Inferior parietal cortex (tissue), 1 donor: ENCODE data around the gene ARHGEF12.

ENCODE experiments used
- DNase-seq: peaks from one replicate; pipeline ENCODE4 v3.0.0-alpha.2; 2016; ENCODE audit errors: extremely low spot score

ARHGEF12 gene

DNA sequence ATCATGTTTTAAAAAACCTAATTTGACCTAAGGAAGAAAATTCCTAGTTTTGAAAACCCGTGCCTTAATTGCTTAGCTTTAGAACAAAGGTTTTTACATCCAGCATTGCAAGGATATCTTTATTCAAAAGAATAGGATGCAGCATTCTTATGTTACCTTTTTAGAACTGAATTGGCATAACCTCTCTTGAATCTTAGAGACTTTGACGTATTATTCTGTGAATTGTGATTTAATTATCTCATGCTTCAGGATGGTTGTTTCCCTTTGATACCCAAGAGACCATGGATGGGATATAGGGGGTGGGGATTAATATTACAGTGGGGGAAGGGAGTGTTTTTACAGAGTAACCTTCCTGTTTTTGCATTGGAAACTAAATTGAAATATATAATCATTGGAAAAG, 49.4 kb downstream of the ARHGEF12 start:
- no peak for DNase-seq

DNA sequence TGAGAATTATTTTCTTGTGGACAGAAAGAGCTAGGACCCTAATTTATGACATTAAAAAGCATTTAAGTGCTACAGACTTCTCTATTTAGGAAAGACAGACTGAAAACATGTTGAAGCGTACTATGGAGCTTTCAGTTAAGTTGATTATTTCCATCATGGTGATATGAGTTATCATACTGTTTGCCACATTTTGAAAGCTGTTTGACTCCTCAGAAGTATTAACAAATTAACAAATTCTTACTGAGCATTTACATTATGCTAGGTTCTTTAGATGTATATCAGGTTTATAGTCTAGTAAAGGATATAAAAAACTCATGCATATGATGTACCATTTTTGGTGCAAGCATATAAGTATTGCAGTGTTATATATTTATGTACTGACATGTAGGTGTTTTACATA, 50.1 kb downstream of the ARHGEF12 start:
- no peak for DNase-seq

DNA sequence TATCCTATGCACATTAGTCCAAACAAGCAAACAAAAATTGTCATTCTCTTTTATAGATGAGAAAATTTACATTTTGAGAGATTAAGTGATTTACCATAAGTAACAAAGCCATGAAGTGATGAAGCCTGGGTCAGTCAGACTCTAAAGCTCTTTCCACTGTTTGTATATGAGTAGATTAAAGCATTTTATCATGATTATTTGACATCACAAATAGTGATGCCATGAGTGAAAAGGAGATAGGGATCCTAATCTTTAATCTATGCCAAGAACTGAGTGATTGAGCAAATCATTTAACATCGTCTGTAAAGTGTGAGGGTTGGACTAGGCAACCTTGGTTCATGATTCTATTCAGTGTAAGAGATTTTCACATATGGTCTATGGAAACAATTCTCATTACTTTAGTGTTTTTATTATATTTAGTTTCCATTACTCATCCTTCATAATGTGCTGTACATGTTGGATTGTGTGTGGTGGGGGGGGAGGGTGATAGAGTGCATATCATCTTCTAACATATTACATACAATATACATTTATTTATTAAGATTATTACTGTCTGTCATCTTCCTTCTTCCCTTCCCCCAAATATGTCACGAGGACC, 50.7 kb downstream of the ARHGEF12 start:
- DNase-seq = no peak

DNA sequence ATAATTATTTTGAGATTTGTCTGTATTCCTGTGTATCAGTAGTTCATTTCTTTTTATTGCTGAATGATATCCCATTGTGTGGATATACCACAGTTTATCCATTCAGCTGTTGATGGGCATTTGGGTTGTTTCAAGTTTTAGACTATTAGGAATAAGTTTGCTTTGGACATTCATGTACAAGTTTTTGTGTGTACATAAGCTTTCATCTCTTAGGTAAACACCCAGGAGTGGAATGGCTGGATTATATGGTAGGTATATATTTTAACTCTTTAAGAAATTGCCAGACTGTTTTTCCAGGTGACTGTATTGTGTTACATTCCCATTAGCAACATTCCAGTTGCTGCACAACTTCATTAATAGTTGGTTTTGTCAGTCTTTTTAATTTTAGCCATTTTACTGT, 52.0 kb downstream of the ARHGEF12 start:
- no peak for DNase-seq

DNA sequence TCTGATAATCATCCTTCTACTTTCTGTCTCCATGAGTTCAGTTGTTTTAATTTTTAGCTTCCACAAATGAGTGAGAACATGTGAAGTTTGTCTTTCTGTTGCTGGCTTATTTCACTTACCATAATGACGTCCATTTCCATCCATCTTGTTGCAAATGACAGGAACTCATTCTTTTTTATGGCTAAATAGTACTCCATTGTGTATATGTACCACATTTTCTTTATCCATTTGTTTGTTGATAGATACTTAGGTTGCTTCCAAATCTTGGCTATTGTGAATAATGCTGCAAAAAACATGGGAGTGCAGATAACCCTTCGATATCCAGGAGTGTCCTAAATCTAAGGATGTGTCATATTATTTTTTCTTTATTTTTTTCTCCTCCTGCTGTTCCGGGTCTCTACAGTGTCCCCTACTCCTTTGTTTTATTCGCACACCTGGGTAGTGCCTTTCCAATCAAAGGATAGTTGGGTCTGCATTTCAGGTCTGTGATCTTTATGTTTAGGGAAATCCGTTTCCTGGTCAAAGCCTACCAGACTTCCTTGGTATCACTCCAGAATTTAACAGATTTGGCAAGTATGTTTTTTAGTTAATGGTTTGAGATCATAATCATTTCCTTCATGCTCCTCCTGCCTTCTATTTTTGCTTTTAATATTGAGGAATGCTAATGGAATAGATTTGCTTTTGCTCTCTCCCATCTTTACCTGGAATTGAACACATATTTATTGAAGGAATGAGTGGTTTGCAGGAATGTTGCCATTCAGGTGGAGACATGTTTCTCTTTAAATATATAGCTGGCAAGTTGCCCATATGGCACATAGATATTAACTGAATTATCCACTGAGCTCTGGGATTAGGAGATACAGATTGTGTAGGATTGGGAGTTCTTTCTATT, 53.7 kb downstream of the ARHGEF12 start:
- no peak for DNase-seq

DNA sequence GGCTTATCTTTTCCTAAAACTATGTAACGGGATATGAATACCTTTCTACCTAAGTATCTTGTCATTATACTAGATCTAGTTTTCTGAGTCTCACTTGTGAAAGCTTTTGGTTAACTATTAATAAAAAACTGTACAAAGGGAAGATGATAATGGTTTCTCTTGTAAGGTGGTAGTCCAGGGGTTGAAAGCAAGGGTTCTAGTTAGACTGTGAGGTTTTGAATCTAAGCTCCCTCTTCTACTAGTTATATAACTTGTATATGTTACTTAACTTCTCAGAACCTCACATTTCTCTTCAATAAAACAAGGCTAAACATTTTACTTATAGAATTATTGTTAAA, 54.3 kb downstream of the ARHGEF12 start:
- DNase-seq = no peak

DNA sequence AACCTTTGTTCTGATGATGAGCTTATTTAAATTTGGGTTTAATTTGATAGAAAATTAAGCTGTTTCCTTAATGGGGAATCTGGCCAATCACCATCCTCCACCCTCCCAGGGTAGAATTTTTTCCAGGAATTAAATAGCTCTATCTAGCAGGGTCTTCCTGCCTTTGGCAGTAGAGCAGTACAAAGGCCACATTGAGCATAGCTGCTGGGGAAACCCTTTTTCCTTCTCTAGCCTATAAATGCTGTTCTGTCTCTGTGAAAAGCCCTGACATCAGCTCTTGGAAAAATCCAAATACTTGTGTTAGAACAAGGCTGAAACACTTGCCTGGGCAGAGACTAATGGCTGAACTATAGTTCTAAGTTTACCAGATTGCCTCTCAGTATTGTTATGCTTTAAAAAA, 55.1 kb downstream of the ARHGEF12 start:
- peak; percentile 74 for DNase-seq

DNA sequence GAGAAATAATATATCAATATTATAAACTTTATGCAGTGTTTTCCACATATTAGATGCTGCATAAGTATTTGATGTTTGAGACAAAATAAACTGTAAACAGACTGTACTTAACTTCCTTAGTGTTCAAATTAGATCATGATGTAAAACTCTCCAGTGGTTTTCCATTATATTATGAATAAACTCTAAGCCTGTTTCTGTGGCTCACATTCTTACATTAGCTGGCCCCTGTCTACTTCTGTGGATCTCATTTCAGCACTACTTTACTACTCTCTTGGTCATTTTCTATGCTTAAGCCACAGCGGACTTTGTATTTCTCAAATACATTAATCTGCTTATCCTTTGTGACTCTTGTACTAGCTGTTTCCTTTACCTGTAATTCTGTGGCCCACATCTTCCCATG, 55.6 kb downstream of the ARHGEF12 start:
- no peak for DNase-seq

DNA sequence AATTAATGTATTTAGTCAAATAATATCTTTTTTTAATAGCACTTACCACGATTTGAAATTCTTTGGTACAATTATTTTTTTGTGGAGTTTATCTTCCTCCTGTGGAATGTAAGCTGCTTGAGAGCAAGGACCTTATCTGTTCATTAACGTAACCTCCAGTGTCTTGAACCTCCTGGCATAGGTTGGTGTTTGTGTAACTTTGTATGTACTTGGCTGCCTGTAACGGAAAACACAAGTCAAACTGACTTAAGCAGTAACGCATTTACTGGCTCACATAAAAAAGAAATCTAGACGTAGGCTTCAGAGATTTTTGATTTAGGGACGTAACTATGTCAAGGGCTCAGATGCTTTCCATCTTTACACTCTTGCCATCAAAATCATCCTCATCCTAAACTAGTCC, 56.1 kb downstream of the ARHGEF12 start:
- no peak for DNase-seq

DNA sequence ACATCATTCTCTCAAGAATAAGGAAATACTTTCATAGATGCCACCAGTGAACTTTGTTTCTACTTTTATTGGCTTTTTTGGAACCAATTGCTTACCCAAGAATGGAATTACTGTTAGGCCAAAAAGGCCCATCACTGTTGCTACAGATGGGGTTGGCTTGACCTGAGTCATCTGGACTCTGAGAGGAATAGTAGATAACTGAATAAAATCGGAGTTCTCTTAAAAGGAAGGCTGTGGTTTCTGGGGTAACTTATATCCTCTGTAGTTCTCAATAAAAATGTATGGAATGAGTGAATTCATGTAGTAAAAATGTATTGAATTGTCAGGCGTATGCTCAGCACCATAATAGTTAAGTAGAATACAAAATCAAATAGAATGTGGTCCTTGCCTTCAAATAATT, 56.6 kb downstream of the ARHGEF12 start:
- no peak for DNase-seq

DNA sequence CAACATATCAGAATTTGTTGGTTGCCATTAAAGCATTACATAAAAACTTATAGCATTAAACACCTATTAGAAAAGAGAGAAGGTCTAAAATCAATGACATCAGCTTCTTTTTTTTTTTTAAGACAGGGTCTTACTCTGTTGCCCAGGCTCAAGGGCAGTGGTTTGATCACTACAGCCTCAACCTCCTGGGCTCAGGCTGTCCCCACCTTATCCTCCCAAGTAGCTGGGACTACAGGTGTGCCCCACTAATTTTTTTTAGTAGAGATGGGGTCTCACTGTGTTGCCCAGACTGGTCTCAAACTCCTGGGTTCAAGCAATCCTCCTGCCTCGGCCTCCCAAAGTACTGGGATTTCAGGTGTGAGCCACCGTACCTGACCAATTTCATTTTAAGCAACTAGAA, 57.9 kb downstream of the ARHGEF12 start:
- no peak for DNase-seq

DNA sequence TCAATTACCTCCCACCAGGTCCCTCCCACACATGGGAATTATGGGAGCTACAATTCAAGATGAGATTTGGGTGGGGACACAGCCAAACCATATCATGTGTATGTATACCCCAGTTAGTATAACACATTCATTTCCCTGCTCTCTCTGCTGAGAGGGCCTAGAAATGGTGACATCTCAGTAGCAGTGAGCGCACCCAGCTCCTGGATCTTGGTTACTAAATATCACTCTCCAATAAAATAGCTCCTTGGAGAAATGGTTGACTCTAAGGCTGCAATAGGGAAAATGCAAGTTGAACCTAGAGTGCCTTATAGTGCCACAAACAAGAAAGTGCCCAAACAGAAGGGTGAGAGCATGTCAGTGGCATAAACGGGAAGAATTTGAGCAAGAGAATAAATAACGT, 59.6 kb downstream of the ARHGEF12 start:
- no peak for DNase-seq

DNA sequence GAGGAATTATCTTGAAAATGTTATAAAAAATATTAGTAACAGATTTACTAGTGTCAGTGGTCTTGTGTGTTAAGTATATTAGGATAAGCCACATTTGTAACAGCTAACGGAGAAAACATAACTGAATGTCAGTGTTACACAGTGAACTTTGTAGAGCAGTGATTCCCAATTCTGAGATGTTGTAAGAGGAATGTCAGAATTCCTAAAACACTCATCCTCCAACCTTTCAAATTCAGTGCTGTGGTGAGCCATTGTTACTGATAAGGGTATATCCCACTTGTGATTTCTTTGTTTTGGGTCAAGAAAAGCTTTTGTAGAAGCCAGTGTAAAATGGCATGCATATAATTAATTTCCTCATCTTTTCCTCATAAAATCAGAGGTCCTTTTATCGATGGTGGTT, 61.9 kb downstream of the ARHGEF12 start:
- no peak for DNase-seq

DNA sequence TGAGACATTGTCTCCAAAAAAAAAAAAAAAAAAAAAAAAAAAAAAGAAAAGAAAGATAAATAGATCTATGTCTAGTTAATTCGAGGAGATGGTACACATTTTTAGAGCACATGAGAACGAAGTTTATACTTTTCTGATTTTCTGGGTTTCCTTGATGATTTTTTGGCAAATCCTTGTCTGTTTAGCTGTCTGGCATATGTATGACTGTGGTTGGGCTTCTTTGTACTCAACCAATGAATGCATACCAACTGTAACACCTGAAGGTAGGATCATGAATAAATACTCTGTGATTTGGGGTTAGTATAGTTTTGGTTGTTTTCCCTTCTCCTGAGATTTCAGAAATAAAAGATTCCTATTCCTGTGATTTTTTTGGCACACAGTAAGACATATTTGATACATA, 63.1 kb downstream of the ARHGEF12 start:
- DNase-seq = no peak

DNA sequence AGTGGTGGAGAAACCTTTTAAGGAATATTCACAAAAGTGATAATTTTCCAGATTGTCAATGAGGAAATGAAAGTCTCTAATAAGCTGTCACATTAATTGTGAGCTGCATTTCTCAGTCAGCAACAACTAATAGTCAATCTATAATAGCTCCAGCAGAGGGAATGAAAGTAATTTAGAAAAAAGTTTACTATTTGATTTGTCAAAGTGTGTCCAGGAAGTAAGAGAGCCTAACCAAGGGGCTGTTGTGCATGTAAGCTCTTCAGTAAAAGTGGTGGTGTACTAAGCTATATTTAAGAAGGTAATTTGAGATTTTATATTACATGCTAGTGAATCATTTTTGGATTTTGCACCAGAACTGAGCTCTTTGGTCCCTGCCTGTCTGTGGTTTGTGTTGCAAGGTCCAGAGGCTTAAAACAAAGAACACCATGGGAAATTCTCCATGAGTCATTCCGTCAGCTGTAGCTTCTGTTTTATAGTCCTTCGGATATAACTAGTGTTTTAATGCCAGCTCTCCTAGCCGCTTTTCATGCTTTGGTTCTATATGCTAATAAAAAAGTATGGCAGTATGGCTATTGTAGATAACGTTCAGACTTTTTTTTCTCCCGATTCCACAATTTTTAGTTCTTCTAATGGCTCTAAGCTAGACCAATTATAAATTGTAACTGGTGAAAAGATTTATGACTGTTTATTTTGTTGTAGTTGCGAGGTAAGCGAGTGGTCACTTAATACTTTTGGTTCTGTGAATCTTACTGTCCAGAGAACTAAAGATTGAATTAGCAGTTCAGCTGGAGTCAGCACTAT, 64.6 kb downstream of the ARHGEF12 start:
- no peak for DNase-seq

DNA sequence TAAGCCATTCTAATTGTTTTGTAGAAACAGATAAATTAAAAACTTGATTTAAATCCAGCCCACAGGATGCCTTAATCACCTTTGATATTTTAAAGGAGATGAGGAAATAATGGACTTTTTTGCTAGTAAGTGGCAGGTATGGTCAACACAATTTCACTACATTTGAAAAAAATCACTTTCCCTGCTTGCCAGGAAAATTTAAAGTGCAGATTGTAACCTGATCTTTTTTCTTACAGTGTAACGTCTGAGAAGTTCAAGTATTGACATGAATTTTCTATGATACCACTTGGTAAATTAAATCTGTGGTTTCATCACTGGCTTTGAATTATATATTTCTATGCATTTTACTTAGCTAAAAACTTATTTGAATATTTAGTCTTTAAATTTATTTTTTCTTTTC, 65.3 kb downstream of the ARHGEF12 start:
- DNase-seq = no peak

DNA sequence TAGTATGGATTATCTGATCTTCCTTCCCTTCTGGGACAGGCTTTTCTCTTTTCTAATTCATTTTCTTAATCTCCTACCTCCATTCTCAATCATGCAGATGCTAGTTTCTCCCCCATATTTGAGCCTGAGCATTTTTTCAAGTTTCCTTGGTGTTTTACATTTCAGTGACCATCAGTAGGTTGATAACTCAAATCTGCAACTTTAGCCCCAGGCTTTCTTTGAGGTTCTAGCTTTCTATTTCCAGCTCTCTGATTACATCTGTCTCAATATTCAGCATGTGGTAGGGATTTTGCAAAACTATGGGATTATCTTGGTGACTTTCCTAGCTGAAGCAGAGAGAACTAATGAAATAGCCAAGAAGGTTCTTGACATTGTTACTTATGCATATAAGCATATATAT, 67.8 kb downstream of the ARHGEF12 start:
- DNase-seq = no peak

DNA sequence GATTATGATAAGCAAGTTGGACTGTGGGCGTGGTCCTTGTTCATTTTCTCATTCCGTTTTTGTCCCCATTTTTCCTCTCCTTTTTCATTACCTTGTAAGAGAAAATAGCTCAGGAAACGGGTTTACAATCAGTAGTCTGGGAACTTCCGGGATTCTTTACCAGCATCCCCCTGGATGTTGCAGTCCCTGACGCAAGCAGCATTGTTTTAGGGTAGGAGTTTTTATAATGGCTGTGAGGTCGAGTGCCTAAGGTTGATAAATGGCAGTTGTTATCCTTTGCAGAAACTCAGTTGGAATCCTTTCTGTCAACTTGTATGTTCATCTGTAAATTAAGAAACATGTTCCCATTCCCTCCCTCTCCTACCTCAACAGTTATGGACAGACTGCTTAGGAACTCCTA, 68.3 kb downstream of the ARHGEF12 start:
- no peak for DNase-seq

DNA sequence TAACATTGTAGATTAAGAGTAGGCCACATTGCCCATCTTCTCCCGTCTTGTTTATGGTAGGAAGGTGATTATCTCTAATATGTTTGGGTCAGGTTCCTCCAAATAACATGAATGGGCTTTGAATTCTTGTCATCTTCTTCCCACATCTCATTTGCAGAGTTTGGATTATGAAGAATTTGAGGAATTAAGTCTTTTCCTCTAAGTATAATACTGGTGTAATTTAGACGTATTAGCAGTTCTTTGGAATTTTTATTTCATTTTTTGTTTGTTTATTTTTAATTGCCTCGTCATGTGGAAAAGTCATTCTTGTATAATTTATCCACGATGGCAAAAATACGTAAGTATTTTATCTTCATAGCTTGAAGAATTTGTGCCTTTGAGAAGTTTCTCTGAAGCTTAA, 73.4 kb downstream of the ARHGEF12 start:
- DNase-seq = no peak

DNA sequence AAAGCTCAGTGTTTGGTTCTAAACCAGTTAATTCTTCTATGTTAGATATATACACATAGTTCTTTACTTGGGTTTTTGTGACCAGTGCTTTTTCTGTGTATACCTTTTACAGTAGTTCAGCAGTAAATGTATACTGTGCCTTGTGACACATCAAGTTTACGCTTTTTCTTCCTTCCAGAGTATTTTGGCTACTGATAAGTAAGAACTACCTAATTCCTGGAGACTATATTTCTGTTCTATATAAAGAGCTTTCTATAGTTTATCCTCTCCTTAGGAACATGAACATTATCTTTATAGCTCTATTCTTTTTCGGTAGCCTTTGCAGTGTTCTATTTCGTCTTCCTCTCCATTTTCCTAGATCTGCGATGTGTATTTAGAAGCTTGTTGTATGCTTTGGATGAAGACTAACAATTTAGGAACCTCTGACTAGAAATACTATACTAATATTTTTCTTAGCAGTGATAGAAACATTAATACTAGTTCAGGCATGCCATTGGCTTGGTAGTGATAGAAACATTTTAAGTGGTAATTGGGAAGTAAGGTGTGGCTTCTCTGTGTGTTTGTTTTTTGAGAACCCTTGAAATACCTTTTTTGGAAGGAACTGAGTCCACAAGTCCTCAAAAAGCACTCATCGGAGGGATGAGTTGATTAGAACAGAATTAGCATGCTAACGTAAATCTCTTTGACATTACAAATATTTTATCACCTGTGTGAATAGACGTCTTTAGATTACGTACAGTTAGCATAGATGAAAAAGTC, 74.6 kb downstream of the ARHGEF12 start:
- DNase-seq = no peak

DNA sequence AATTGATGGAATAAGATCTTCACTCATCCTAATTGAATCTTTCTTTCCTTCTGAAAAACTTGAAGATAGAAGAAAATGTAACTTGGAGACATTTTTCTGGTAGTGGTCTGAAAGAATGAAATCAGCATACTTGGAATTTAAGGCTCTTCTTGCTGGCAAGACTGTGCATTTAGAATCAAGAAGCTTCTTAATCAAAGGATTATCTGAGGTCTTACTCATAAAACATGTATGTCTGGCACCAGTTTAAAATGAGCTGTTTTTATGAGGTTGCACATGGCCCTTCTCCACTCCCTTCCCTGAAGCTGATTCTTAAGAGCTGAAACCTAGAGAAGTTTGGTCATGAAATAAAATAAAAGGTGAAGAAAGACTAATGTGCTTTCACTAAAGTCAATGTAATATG, 77.3 kb downstream of the ARHGEF12 start:
- DNase-seq = no peak

DNA sequence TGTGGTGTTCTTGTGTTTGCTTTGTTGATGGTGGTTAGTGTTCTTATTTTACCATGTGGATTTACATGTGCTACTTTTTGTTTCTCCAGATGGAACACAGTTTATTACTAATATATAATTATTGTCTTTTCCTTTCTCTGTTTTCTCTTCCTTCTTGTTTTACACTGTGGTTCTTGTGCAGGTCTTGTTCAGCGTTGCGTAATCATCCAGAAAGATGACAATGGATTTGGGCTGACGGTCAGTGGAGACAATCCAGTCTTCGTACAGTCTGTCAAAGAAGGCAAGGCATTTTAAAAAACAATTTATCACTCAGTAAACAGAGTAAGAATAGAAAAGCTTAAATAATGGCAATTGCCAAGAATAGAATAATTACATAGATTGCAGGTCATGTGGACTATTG, 84.4 kb downstream of the ARHGEF12 start:
- DNase-seq = no peak
